Hematopoietic multipotent progenitor cell treated with erythropoietin and hydrocortisone succinate and interleukin-3 and kit ligand, for 15 days (in vitro differentiated cells): Measurements from ENCODE around the gene XIAP.
A peak's percentile ranks its signal among the peaks of the same experiment; 100 is the strongest.

Experiments used
- DNase-seq: peaks from one replicate; pipeline ENCODE4 v3.0.0-alpha.2; 2015; ENCODE audit warnings: low spot score

Gene XIAP

DNA sequence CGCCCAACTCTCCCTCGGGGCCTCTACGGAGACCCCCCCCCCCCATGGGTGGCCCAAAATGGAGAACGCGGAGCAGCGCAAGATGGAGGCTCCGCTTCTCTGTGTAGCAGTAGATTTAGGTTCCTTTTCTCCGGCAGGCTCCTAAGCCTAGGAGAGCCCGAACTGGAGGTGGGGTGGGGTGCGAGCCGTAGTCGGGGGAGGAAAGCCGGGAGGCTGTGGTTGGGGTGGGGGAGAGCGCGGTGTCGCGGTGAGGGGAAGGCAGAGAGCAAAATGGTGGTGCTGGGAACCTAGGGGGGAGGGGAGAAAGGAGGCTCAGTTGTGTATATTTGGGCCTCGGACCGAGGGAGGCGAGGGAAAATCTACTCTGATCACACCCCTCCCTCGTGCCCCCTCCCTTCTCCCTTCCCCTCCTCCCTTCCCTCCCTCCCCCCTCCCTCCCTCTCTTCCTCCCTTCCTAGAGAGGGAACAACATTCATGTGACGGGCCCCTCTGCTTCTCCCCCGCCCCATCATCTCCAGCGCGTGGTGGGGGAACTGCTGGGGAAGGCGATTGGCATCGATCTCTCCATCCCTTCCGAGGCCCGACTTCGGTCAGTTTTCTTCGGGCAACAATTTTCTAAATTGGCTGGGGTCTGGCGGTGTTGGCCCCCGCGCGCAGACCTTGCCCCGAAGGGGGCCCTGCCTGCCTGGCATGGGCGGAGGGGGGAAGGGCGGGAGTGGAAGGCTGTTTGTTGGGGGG, 101.6 kb downstream of the XIAP start, which contains the start of gene STAG2:
Gene STAG2, plus strand, starts transcription at position 439 of the 738 bp plus-strand sequence. CDS start 60,922 bp downstream, outside the sequence.
- peak; percentile 70 for DNase-seq

GRCh38 chrX:123962006-123962467, 102.2 kb downstream of the XIAP start:
- DNase-seq = peak; percentile 46

DNA sequence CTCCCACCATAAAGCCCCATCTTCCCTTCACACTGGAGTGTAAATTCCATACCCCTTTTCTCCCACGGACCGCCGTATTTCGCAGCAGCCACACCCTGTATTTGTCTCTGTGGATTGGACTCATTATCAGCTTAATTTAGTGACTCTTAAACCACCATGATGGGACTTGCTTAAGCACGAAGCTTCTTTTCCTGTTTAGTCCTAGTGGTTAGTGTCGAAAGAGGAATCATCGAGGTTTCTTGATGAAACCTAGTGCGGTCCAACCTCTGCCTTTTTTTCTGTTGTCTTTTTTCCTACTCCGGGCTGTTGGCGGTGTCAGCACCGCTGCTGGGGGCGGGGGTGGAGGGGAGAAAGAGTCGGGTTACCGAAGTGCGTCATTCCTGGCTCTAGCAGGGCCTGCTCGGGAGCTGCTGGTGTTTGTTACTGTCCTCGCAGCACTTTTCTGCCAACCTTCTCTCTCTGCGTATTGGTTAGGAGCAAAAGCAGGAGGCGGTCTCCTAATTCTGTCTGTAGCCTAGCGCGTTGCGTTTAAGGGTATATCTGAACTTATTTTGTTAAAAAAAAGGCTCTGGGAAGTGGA, 103.0 kb downstream of the XIAP start:
- peak; percentile 85 for DNase-seq
